LNCaP clone FGC (cell line): ENCODE results near the gene FCRL5.

Experiments used
- DNase-seq: peaks from one replicate; pipeline ENCODE4 v3.0.0-alpha.2; 2011; ENCODE audit warnings: low read depth
- H3K4me3 ChIP-seq: 2 replicates; pipeline ENCODE4 v1.5.1; 2011; ENCODE audit warnings: mild to moderate bottlenecking, low read depth, low read length, control low read depth
- CTCF ChIP-seq: IDR thresholded peaks from 2 replicates; pipeline ENCODE4 v1.5.1; 2012; ENCODE audit warnings: mild to moderate bottlenecking; ENCODE audit not compliant: control insufficient read depth, insufficient read depth; ENCODE audit errors: extremely low read depth

The FCRL5 gene

GRCh38 chr1:157471531-157471930, 80.8 kb downstream of the FCRL5 start:
- no peak for TF ChIP-seq CTCF
- DNase-seq: no peak
- H3K4me3 ChIP-seq: no peak overlapping the region

GRCh38 chr1:157469752-157470675, 82.3 kb downstream of the FCRL5 start:
- no peak overlapping the region for H3K4me3 ChIP-seq
- TF ChIP-seq CTCF: no peak
- no peak for DNase-seq

GRCh38 chr1:157469300-157469699, 83.0 kb downstream of the FCRL5 start:
- DNase-seq: no peak
- TF ChIP-seq CTCF: no peak
- no peak overlapping the region for H3K4me3 ChIP-seq

DNA sequence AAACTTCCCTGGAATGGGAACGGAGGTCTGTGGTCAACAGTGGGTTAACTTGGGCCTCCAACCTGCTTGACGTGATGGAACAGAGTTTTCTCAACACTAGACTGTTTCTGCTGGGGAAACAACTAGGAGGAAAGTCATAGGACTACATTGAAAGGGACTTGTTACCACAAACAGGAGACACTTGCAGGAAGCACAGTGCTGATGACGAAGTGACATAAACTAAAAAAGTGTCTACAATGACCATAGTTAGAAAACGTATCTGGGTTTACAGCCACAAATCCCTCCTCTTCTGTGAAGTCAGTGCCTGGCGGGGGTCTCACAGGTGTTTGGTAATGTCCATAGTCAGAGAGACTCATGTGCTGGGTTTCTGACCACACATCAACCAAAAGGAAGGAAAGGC, 86.3 kb downstream of the FCRL5 start:
- H3K4me3 ChIP-seq: no peak overlapping the region
- TF ChIP-seq CTCF: no peak
- DNase-seq: no peak
